Stimulated activated CD4-positive, alpha-beta T cell treated with anti-CD3 and anti-CD28 coated beads, TNF-alpha, amount 100 ng/mL, for 1 hour (primary cell): ENCODE results near the gene C1orf53.

Source experiments
- DNase-seq, 3 donors: peaks; one replicate each; pipeline ENCODE4 v3.0.0-alpha.2; 2020; ENCODE audit warnings: low read depth in 3 of 3, low spot score in 1 of 3

The C1orf53 gene

DNA sequence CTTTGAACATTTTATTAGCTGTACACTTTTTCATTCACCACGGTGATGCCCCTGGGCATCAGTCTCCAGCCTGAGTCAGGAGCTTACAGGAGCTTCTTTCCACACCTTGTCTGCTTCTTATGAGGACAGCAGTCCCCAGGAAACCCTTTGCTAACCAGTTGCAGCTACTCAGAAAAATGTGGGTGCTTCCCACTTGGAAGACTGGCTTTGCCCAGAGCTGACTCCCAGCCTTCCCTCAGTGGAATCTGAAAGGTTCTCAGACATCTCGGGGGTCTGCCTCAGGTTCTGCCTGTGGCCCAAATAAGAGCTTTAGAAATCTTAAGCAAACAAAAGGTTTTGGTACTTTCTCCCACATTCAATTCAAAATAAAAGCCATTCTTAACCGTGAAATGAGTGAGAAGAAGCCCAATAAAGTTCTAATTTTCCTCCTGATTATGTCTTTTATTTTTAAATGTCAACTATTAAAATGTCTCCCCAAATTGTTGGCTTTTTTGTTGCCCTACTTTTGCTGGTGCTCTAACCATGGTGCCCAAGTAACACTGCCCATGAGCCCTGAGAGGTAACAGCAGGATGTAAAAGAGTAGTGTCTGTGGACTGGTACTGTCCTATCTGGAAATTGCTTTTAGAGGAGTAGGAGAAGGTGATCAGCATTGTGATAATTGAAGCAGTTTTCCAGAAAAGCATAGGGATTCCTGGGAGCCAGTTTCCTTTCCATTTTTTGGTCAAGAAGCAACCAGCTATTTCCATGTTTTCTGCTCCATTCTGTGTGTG is 5.6 kb downstream of the C1orf53 start:
- no peak for DNase-seq

- no peak for DNase-seq
These were observed 6.3 kb downstream of the C1orf53 start for GRCh38 chr1:197908716-197909220.

DNA sequence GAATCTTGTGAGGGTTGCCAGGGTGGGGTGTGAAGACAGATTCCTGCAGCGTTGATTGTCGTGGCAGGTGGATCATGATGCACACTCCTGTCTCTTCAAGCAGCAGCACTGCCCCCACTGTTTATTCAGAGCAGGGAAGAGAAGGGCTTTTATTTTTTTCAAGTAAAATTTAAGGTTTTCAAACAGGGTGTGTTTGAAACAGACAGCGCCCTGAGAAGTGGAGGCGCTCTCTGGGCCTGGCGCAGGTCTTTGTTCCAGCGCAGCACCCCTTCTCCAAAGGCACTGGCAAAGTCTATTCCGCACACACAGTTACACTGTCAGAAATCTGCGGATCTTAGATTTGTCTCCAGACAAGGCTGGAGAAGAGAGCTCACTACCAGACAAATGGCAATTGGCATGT is 7.0 kb downstream of the C1orf53 start:
- DNase-seq: no peak

DNA sequence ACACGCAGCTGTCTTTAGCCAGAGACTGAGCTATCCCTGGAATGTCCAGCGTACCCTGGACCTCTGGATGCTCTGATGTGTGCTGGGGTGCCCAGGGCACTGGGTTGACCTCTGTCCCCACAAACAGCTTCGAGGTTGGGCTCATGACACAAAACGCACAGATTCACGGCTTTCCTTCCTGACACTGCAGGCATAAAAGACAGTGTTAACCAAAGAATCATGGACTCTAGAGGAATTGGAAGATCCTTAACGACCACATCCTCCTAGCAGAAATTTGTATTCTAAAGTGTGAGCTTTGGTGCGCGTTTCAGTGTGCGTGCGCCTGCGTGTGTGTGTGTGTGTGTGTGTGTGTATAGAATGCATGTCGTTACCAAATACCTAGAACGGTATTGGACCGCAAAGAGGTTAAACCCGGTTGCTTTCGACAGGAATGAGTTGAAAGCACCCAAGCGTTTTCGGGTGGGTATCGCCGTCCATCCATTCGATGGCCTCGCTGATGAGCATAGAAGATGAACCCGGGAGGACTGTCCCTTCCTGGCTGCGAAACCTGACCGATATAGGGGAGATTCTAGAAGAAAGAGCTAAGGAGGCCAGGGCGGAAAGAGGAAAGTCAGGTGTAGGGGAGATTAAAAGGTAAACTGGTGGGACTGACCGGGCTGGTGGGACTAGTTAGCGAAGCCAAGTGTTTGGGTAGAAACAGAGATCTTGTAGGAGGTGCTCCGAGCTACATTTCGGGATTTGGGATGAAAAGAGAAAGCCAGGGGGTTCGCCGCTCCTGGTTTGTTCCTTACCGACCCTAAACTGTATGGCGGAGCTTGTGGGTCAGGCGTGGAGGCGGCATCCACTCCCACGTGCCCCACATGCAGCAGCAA is 7.9 kb downstream of the C1orf53 start:
- DNase-seq: no peak

DNA sequence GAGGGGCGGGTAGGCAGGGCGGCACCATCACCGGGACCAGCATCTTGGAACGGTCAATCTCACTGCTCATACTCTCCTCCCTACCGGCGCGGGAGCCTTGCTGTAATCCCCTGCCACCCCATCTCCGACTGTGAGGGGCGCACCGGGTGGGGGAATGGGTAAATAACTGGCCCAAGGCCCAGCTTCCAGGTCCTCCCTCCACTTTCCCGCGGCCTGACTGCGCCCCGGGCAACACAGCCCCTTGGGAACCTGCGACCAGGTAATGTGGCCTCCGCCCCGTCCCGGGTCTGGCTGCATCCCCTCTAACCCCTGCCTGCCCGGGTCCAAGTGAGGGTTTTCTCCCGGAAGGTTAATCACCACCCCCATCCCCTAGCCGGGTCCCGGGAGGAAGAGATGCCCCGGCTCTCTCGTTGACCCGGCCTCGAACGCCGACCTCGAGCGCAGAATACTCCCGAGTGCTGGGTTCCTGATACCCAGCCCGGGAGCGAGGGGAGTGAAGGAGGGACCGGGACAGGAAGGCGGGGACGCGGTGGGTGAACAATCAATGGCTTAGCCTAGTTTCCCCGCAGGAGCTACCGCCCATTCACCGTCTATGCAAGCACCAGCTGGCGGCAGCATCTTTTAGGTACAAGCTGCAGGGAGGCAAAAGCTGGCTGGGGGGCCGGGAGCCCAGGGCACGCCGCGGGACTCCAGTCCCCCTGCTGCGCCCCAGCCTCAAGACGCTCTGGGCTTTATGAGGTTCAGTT is 8.9 kb downstream of the C1orf53 start:
- DNase-seq: no peak

DNA sequence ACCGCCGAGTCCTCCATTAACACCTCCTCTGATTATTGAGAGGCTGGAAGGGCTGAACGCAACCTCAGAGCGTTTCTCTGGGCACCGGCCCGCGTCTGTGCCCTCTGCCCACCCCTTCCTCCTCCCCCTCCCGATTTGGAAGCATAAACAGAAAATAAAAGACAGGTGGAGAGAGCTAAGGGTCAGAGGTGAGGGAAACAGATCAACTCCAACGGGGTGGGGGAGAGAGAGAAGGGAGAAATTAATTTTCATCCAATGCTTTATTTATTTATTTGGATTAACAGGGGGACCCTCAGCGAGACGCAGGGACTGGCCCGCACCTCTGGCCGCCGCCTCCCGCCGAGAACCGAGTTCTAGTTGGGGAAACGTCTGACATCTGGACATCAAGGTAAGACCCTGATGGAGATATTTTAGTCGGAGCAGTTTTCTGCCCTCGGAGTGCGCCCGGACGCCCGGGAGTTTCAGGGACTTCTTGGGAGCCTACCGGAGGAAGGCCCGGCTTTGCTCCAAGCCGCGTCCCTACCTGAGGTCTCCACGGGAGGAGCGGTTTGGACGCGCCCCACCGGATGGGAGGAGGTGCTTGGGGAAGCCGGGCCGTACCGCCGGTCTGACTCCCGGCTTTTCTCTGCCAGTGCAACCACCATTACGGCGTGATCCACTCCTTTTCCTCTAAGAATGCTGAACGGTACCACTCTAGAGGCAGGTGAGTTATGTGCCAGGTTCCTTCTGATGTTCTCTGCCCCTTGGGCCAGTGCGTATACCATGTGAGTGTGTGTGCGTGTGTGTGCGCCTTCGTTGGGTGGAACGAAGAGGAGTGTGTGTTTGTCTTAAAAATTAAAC is 9.6 kb downstream of the C1orf53 start:
- DNase-seq: no peak

DNA sequence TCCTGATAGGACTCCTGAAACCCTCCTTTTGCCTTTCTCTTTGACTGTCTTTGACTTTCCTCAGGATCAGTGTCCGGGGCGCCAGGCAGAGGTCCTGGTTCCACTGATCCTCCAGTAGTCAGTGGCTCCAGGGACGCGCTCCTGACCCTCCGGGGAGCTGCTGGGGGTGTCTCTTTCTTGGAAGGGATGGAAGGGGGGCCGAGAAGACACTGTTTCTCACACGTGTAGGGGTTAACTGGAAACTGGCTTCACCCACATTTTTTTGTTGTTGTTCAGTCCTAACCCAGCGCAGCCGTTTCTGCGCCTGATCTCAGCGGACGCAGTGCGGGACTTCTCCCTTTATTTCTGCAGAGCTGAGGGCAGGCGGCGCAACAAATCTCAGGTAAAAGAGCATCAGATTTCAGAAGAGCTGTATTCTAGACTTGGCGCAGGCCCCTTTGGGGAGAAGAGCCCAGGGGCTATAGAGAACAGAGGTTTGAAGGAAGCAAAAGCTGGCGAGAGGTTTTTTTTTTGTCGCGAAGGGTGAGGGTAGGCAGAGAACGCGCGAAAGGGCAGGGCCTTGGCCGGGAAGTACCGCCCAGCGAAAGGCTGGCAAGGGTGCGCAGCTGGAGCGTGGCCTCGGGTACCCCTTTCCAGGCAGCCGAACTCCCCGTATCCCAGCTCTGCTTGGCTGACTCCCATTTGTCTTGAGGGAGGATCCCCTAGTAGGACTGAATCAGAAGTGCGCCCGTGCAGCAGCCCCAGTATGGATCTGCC is 10.5 kb downstream of the C1orf53 start:
- no peak for DNase-seq

GRCh38 chr1:197913495-197914276 is 11.3 kb downstream of the C1orf53 start:
- no peak for DNase-seq

GRCh38 chr1:197914510-197914909 is 12.1 kb downstream of the C1orf53 start:
- DNase-seq: no peak

DNA sequence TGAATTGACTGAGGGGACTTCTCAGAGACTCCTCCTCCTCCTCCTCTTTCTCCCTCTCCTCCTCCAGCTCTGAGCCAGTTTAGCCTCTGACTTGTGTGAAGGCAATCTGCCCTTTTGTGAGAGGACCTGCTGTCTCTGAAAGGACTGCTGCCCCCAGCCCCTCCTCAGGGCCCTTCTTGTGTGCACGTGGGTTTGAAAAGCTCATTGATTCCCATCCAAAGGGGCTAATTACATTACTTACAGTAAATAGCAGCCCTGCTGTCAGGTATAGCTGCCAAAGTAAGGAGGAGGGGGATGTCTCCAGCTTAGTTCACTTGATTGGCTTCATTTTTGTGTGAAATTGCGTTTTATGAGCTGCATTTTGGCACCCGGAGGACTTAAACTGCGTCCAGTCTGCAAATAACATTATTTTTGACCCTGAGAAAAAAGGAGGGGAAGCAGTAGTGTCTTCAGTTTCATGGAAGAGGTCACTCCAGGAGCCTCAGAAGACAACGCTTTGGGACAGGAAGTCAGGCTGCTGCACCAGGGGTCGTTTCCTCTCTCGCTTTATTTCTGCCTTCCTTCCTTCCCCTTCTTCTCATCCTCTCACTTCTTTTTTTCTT is 12.9 kb downstream of the C1orf53 start:
- no peak for DNase-seq

DNA sequence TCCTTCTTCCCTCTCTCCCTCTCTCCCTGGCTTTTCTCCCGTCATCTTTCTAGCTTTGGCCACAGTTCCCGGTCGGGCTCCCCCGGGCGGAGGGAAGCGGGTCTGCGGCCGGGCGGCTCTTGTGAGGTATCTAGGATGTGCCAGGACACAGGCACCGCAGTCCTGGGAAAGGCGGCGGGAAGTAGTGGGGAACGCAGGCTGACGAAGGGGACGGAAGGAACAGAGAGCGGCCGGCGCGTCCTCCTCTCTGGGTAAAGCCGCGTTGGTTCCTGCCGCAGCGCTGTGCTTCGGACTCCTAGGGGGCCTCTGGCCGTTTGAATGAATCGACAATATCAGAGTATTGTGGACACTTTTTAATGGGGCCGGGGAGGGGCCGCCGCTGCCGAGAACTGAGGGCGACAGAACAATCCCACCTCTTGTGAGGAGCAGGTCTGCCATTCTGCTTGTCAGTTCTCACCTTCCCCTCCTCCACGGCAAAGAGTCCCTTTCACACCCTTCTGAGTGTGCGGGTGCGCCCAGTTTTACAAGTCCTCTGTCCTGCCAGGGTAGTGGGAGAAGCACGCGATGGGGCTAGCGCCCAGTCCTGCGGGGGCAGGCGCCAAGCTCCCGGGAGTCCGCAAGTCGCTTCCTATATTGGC is 13.6 kb downstream of the C1orf53 start:
- DNase-seq: no peak

DNA sequence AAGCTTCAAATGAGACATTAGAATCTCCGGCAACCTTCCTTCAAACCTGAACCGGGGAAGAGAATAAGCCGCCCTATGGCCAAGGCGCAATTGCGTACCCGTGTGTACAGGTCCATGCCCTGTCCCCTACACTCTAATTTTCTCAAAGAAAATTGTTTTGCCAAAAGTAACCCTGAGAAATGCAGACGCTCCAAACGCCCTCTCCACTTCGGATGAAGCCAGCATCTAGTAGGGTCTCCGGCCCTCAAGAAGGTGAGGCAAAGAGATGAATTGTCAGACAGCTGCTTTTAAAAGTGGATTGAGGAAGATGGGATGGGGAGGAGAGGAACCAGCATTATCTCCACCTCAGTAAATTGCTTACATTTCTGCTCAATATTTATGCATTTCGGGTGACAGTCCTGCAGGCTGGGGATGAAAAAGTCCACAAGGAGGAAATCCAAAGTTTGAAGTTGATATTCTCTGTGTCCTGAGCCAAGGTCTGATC is 14.1 kb downstream of the C1orf53 start:
- no peak for DNase-seq

DNA sequence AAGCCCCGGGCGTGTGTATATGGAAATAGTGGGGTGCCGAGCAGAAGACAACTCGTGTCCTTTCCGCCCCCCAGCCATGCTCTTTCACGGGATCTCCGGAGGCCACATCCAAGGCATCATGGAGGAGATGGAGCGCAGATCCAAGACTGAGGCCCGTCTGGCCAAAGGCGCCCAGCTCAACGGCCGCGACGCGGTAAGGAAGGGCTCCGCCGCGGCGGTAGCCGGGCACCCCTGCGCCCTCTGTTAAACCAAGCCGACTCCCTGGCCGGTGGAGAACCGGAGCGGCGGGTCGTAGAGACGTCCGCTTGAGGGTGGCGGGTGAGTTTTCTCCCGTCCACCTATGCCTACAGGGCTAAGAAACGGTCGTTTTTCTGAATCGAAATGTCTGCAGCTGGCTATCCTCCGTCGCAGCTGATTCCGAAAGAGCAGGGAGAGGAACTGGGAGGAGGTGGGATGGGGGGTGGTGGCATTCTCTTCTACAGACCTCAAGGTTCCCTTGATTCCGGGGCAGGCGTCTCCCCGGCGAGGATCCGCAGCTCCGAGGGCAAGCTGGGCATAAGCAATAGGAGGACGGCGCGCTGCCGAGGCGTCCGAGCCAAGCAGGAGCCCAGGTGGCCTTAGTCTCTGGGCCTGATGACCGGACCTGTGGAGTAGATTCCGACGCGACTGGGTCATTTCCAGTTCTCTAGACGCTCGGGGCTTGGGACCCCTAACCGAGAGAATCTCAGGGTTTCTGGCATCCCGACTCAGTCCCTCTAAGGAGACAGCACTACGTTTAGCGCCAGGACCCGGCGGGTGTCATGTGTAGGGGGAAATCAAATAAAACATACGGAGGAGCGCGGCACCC is 15.6 kb downstream of the C1orf53 start:
- no peak for DNase-seq

- no peak for DNase-seq
These were observed 16.4 kb downstream of the C1orf53 start for GRCh38 chr1:197918807-197919345.

- no peak for DNase-seq
These were observed 17.1 kb downstream of the C1orf53 start for GRCh38 chr1:197919346-197920066.

DNA sequence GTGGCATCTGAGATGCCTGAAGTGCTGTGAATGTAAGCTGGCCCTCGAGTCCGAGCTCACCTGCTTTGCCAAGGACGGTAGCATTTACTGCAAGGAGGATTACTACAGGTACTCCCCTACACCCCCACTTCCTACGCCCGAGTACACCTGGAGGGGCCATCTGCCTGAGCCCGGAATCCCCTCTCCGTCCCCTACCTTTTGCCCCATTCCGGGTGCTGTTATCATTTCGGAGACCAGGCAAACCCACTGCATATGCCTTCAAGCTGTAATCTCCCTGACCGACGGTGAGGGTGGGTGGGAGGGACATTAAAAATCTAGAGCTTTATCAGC is 17.6 kb downstream of the C1orf53 start:
- DNase-seq: no peak
